PFSK-1 (cell line): ENCODE measurements around the gene ZNF585A. TPM values are rescaled to one million over a fixed set of nuclear protein-coding genes. Genes with fewer than 3 reads are reported as not detected.
A peak's percentile ranks its signal among the peaks of the same experiment; 100 is the strongest.

Experiments
- FOXP2 ChIP-seq: optimal IDR thresholded peaks from 2 replicates; pipeline ENCODE3; 2011; ENCODE audit warnings: borderline replicate concordance, control low read depth, inconsistent platforms; ENCODE audit not compliant: insufficient read depth; ENCODE audit errors: extremely low read length, extremely low read depth
- POLR2AphosphoS5 ChIP-seq: IDR thresholded peaks from 2 replicates; pipeline ENCODE4 v1.6.1; 2012; ENCODE audit warnings: low read depth, mild to moderate bottlenecking, control low read depth, low read length, moderate library complexity
- SIN3A ChIP-seq: IDR thresholded peaks from 2 replicates; pipeline ENCODE4 v1.6.1; 2012; ENCODE audit warnings: mild to moderate bottlenecking, low read length, moderate library complexity, borderline replicate concordance; ENCODE audit not compliant: insufficient read depth
- TAF1 ChIP-seq: IDR thresholded peaks from 2 replicates; pipeline ENCODE4 v1.6.1; 2012; ENCODE audit warnings: low read length, control low read depth, borderline replicate concordance; ENCODE audit not compliant: insufficient read depth
- polyA plus RNA-seq: library from polyadenylated mRNA; unstranded; fragments of >200 nt; gene quantifications from one replicate; pipeline ENCODE4 v1.2.1, GENCODE V29; 2012; ENCODE audit warnings: low read depth, missing spikeins; ENCODE audit not compliant: insufficient read length
- TF ChIP-seq, protein P1 (sequence below), 2 experiments: IDR thresholded peaks; 2 replicates each; pipeline versions ENCODE4 v1.6.1 to v1.8.0; 2011 to 2012; ENCODE audit warnings: low read depth in 2 of 2, low read length in 2 of 2, control low read depth in 1 of 2, inconsistent platforms in 1 of 2, mild to moderate bottlenecking in 1 of 2, moderate library complexity in 1 of 2; ENCODE audit not compliant: insufficient read depth in 1 of 2

The ZNF585A gene
- 1.1 TPM for polyA plus RNA-seq

- TF ChIP-seq, protein P1, sequence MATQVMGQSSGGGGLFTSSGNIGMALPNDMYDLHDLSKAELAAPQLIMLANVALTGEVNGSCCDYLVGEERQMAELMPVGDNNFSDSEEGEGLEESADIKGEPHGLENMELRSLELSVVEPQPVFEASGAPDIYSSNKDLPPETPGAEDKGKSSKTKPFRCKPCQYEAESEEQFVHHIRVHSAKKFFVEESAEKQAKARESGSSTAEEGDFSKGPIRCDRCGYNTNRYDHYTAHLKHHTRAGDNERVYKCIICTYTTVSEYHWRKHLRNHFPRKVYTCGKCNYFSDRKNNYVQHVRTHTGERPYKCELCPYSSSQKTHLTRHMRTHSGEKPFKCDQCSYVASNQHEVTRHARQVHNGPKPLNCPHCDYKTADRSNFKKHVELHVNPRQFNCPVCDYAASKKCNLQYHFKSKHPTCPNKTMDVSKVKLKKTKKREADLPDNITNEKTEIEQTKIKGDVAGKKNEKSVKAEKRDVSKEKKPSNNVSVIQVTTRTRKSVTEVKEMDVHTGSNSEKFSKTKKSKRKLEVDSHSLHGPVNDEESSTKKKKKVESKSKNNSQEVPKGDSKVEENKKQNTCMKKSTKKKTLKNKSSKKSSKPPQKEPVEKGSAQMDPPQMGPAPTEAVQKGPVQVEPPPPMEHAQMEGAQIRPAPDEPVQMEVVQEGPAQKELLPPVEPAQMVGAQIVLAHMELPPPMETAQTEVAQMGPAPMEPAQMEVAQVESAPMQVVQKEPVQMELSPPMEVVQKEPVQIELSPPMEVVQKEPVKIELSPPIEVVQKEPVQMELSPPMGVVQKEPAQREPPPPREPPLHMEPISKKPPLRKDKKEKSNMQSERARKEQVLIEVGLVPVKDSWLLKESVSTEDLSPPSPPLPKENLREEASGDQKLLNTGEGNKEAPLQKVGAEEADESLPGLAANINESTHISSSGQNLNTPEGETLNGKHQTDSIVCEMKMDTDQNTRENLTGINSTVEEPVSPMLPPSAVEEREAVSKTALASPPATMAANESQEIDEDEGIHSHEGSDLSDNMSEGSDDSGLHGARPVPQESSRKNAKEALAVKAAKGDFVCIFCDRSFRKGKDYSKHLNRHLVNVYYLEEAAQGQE (IDR thresholded peaks at IDR 0.05; ENCODE audit: insufficient read depth in 1 of 2, low read depth in 2 of 2, low read length in 2 of 2), result 0 out of 4 replicates have a peak, but pooled peaks of 1 of the 2 experiments have one; percentile 10
- TF ChIP-seq FOXP2 (peak; percentile 73), SIN3A (no peak), POLR2AphosphoS5 (peak; percentile 71; the same call in 1 of the 2 replicates), TAF1 (no peak)
Measured at GRCh38 chr19:37172368-37173366, at the start of gene ZNF585A. Gene ZNF585A (minus strand): TSS chr19:37172695. CDS start chr19:37169910, 2,785 bp downstream.

- TF ChIP-seq SIN3A (no peak), POLR2AphosphoS5 (no peak)
- TF ChIP-seq, protein P1 (IDR thresholded peaks at IDR 0.05; ENCODE audit: insufficient read depth in 1 of 2, low read depth in 2 of 2, low read length in 2 of 2), result no peak
Measured at GRCh38 chr19:37221136-37221535, 48.6 kb upstream of the ZNF585A start.

- TF ChIP-seq FOXP2 (no peak), TAF1 (no peak), SIN3A (no peak), POLR2AphosphoS5 (no peak)
- TF ChIP-seq, protein P1 (IDR thresholded peaks at IDR 0.05; ENCODE audit: insufficient read depth in 1 of 2, low read depth in 2 of 2, low read length in 2 of 2), result no peak
Measured at GRCh38 chr19:37220383-37220782, 47.9 kb upstream of the ZNF585A start.

GRCh38 chr19:37218592-37218935 is 46.1 kb upstream of the ZNF585A start:
- no peak for TF ChIP-seq POLR2AphosphoS5
- no peak for TF ChIP-seq TAF1
- no peak for TF ChIP-seq FOXP2
- no peak for TF ChIP-seq SIN3A
- TF ChIP-seq, protein P1 (IDR thresholded peaks at IDR 0.05; ENCODE audit: insufficient read depth in 1 of 2, low read depth in 2 of 2, low read length in 2 of 2), result no peak
